ENCODE measurements around the gene MTRF1. TPM values are rescaled to one million over a fixed set of nuclear protein-coding genes. Genes with fewer than 3 reads are reported as not detected.
A peak's percentile ranks its signal among the peaks of the same experiment; 100 is the strongest.

The MTRF1 gene
- total RNA-seq, 1 experiment from 2014 or later: 11.4 TPM

DNA sequence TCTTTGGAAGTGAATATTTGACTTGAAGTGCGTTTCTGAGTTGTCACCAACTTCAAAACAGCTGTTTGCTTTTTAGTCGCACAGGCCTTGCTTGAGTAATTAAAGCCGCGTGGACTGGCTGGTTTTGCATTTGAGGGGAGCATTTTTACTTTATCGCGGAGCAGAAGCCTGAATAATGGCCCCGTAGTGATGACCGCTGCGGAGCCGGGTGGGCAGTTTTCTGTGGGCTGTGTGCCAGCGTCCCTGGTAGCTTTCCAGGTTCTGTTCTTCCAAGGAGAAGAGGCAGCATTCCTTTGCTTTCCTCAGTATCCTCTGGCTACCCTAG is 48.8 kb upstream of the MTRF1 start:
- peak overlapping the region; percentile 77 to 98 for H3K4me3 ChIP-seq (replicated peaks in 1 of 2; ENCODE audit: low read depth in 1 of 2, low read length in 2 of 2)
- peaks cover 60% of the 10 kb centered on the region for H3K79me2 ChIP-seq (ENCODE audit: insufficient read depth, low read length)
- ATAC-seq (no peak), DNase-seq (ENCODE audit: low read depth, low spot score) (no peak)
- no peaks in the 10 kb centered on the region; a peak in 1 of 4 replicates for H3K36me3 ChIP-seq (ENCODE audit: control insufficient read depth in 1 of 2, insufficient read depth in 2 of 2, low read length in 2 of 2)
- H3K4me2 ChIP-seq (ENCODE audit: low read length): peak overlapping the region; percentile 80
- H3K27ac ChIP-seq (ENCODE audit: low read depth, low read length): peak overlapping the region; percentile 95
- POLR2A ChIA-PET: no interaction called here
- no peak overlapping the region for H2AFZ ChIP-seq (ENCODE audit: low read depth, low read length, poor library complexity, severe bottlenecking)
- H3K9ac ChIP-seq (ENCODE audit: low read length): peak overlapping the region; percentile 96
- intact Hi-C loops (cut with micrococcal nuclease): no loop called here
- 0 out of 2 replicates have a peak, but pooled peaks cover 6% of the 10 kb centered on the region for H4K20me1 ChIP-seq (ENCODE audit: insufficient read depth)
- peaks cover 5 to 12% of the 10 kb centered on the region in 2 experiments; a peak in 3 of 4 replicates for H3K4me1 ChIP-seq (ENCODE audit: control insufficient read depth in 1 of 2, insufficient read depth in 2 of 2, low read length in 2 of 2)
- RAD21 ChIA-PET (ENCODE audit: low non-redundant PET in 1 of 2, low total read pairs in 2 of 2, uncharacterized antibody in 2 of 2, unreplicated experiment in 2 of 2): no interaction called here
- H3K9me3 ChIP-seq (ENCODE audit: control insufficient read depth in 1 of 2, insufficient read depth in 1 of 2, low read depth in 1 of 2, low read length in 2 of 2): no peaks in the 10 kb centered on the region
- H3K27me3 ChIP-seq (ENCODE audit: insufficient read depth, low read length): no peaks in the 10 kb centered on the region
- CTCF ChIA-PET: no interaction called here
- H3K9me2 ChIP-seq (ENCODE audit: insufficient read depth): no peaks in the 10 kb centered on the region
- TF ChIP-seq POLR2AphosphoS5 (IDR thresholded peaks at IDR 0.05; ENCODE audit: low read depth, low read length) (no peak), EGR1 (IDR thresholded peaks at IDR 0.05; ENCODE audit: low read depth) (no peak), POLR2A (IDR thresholded peaks at IDR 0.05; ENCODE audit: borderline replicate concordance, extremely low read depth, insufficient read depth, insufficient read length) (no peak), ZFX (IDR thresholded peaks at IDR 0.05) (no peak), CEBPB (IDR thresholded peaks at IDR 0.05; ENCODE audit: low read depth) (no peak), RAD21 (IDR thresholded peaks at IDR 0.05; ENCODE audit: low read depth) (no peak), SP1 (IDR thresholded peaks at IDR 0.05; ENCODE audit: low read depth) (no peak), SRF (IDR thresholded peaks at IDR 0.05; ENCODE audit: low read depth) (no peak), ZNF274 (IDR thresholded peaks at IDR 0.05; ENCODE audit: low read depth, low read length) (no peak), EZH2phosphoT487 (IDR thresholded peaks at IDR 0.05; ENCODE audit: borderline replicate concordance) (no peak), SIN3A (IDR thresholded peaks at IDR 0.05; ENCODE audit: low read depth) (no peak), YY1 (IDR thresholded peaks at IDR 0.05; ENCODE audit: extremely low read depth, insufficient replicate concordance, low read depth, low read length) (no peak), FOSL1 (IDR thresholded peaks at IDR 0.05; ENCODE audit: low read depth) (no peak)
- TF ChIP-seq, protein P1, sequence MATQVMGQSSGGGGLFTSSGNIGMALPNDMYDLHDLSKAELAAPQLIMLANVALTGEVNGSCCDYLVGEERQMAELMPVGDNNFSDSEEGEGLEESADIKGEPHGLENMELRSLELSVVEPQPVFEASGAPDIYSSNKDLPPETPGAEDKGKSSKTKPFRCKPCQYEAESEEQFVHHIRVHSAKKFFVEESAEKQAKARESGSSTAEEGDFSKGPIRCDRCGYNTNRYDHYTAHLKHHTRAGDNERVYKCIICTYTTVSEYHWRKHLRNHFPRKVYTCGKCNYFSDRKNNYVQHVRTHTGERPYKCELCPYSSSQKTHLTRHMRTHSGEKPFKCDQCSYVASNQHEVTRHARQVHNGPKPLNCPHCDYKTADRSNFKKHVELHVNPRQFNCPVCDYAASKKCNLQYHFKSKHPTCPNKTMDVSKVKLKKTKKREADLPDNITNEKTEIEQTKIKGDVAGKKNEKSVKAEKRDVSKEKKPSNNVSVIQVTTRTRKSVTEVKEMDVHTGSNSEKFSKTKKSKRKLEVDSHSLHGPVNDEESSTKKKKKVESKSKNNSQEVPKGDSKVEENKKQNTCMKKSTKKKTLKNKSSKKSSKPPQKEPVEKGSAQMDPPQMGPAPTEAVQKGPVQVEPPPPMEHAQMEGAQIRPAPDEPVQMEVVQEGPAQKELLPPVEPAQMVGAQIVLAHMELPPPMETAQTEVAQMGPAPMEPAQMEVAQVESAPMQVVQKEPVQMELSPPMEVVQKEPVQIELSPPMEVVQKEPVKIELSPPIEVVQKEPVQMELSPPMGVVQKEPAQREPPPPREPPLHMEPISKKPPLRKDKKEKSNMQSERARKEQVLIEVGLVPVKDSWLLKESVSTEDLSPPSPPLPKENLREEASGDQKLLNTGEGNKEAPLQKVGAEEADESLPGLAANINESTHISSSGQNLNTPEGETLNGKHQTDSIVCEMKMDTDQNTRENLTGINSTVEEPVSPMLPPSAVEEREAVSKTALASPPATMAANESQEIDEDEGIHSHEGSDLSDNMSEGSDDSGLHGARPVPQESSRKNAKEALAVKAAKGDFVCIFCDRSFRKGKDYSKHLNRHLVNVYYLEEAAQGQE (IDR thresholded peaks at IDR 0.05; ENCODE audit: low read depth): no peak
- TF ChIP-seq, protein P2, sequence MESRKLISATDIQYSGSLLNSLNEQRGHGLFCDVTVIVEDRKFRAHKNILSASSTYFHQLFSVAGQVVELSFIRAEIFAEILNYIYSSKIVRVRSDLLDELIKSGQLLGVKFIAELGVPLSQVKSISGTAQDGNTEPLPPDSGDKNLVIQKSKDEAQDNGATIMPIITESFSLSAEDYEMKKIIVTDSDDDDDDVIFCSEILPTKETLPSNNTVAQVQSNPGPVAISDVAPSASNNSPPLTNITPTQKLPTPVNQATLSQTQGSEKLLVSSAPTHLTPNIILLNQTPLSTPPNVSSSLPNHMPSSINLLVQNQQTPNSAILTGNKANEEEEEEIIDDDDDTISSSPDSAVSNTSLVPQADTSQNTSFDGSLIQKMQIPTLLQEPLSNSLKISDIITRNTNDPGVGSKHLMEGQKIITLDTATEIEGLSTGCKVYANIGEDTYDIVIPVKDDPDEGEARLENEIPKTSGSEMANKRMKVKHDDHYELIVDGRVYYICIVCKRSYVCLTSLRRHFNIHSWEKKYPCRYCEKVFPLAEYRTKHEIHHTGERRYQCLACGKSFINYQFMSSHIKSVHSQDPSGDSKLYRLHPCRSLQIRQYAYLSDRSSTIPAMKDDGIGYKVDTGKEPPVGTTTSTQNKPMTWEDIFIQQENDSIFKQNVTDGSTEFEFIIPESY (IDR thresholded peaks at IDR 0.05; ENCODE audit: extremely low read depth, insufficient replicate concordance, low read length): no peak
- TF ChIP-seq, protein P3, sequence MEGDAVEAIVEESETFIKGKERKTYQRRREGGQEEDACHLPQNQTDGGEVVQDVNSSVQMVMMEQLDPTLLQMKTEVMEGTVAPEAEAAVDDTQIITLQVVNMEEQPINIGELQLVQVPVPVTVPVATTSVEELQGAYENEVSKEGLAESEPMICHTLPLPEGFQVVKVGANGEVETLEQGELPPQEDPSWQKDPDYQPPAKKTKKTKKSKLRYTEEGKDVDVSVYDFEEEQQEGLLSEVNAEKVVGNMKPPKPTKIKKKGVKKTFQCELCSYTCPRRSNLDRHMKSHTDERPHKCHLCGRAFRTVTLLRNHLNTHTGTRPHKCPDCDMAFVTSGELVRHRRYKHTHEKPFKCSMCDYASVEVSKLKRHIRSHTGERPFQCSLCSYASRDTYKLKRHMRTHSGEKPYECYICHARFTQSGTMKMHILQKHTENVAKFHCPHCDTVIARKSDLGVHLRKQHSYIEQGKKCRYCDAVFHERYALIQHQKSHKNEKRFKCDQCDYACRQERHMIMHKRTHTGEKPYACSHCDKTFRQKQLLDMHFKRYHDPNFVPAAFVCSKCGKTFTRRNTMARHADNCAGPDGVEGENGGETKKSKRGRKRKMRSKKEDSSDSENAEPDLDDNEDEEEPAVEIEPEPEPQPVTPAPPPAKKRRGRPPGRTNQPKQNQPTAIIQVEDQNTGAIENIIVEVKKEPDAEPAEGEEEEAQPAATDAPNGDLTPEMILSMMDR (IDR thresholded peaks at IDR 0.05 in 2 of 3, conservative IDR thresholded peaks at IDR 0.05 in 1 of 3; ENCODE audit: borderline replicate concordance in 1 of 3, insufficient read depth in 1 of 3, low read depth in 2 of 3, low read length in 2 of 3): no peak
- TF ChIP-seq, protein P4, sequence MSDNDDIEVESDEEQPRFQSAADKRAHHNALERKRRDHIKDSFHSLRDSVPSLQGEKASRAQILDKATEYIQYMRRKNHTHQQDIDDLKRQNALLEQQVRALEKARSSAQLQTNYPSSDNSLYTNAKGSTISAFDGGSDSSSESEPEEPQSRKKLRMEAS (IDR thresholded peaks at IDR 0.05): no peak
- TF ChIP-seq, protein P5, sequence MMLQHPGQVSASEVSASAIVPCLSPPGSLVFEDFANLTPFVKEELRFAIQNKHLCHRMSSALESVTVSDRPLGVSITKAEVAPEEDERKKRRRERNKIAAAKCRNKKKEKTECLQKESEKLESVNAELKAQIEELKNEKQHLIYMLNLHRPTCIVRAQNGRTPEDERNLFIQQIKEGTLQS (IDR thresholded peaks at IDR 0.05): no peak
- TSS peak; percentile 41 for BruUV-seq (replicated peaks)
